Neural cell (in vitro differentiated cells): ENCODE results near the gene PSENEN. TPM values are rescaled to one million over a fixed set of nuclear protein-coding genes. Genes with fewer than 3 reads are reported as not detected.

ENCODE experiments used
- H2AFZ ChIP-seq: fragments of 200-600, 300-800 bp; sonication (generic), shearing (Covaris generic); 2 replicates; pipeline ENCODE4 v1.6.0; 2014; ENCODE audit warnings: low read depth, mild to moderate bottlenecking, antibody characterized with exemption, low read length, moderate library complexity
- H3F3A ChIP-seq: fragments of 200-600 bp; shearing (Covaris generic); 2 replicates; pipeline ENCODE4 v1.6.1; 2016; ENCODE audit warnings: mild to moderate bottlenecking, moderate library complexity, mixed read lengths, antibody characterized with exemption, low read length; ENCODE audit not compliant: insufficient read depth, poor library complexity, severe bottlenecking
- H3K27ac ChIP-seq: fragments of 200-600, 300-800 bp; sonication (generic), shearing (Covaris generic); 2 replicates; pipeline ENCODE4 v1.5.1; 2014; ENCODE audit warnings: mild to moderate bottlenecking, low read length, moderate library complexity
- H3K27me3 ChIP-seq: fragments of 300-800, 200-600 bp; sonication (generic), shearing (Covaris generic); 2 replicates; pipeline ENCODE4 v1.6.0; 2014; ENCODE audit warnings: mild to moderate bottlenecking, low read depth, low read length, moderate library complexity; ENCODE audit not compliant: insufficient read depth
- H3K36me3 ChIP-seq: fragments of 300-800, 200-600 bp; sonication (generic), shearing (Covaris generic); 2 replicates; pipeline ENCODE4 v1.5.1; 2014; ENCODE audit warnings: mild to moderate bottlenecking, antibody characterized with exemption, low read length, moderate library complexity; ENCODE audit not compliant: insufficient read depth
- H3K4me2 ChIP-seq: fragments of 300-800, 200-600 bp; sonication (generic), shearing (Covaris generic); 2 replicates; pipeline ENCODE4 v1.6.0; 2014; ENCODE audit warnings: mild to moderate bottlenecking, low read length
- H3K4me3 ChIP-seq: fragments of 300-800, 200-600 bp; sonication (generic), shearing (Covaris generic); 2 replicates; pipeline ENCODE4 v1.5.1; 2014; ENCODE audit warnings: mild to moderate bottlenecking, low read length, moderate library complexity
- H3K79me2 ChIP-seq: fragments of 200-600 bp; shearing (Covaris generic); replicated peaks from 2 replicates; pipeline ENCODE4 v1.6.0; 2014; ENCODE audit warnings: mild to moderate bottlenecking, low read length, moderate library complexity; ENCODE audit not compliant: insufficient read depth
- H3K9ac ChIP-seq: fragments of 300-800, 200-600 bp; sonication (generic), shearing (Covaris generic); 2 replicates; pipeline ENCODE4 v1.6.1; 2016; ENCODE audit warnings: mild to moderate bottlenecking, low read length, mixed read lengths
- H3K9me2 ChIP-seq: fragments of 200-600 bp; shearing (Covaris generic); 2 replicates; pipeline ENCODE4 v1.6.1; 2016; ENCODE audit warnings: mild to moderate bottlenecking, low read length, mixed read lengths; ENCODE audit not compliant: insufficient read depth
- H3K9me3 ChIP-seq: fragments of 200-600, 300-800 bp; sonication (generic), shearing (Covaris generic); 2 replicates; pipeline ENCODE4 v1.6.1; 2016; ENCODE audit warnings: mild to moderate bottlenecking, mixed run types, low read length, moderate library complexity, mixed read lengths
- H4K20me1 ChIP-seq: fragments of 200-600 bp; shearing (Covaris generic); 2 replicates; pipeline ENCODE4 v1.6.1; 2016; ENCODE audit warnings: mild to moderate bottlenecking, mixed run types; ENCODE audit not compliant: insufficient read depth
- CTCF ChIP-seq: fragments of 450-650 bp; IDR thresholded peaks from 2 replicates; pipeline ENCODE4 v1.5.1; 2014; ENCODE audit warnings: antibody characterized with exemption, mild to moderate bottlenecking, moderate library complexity; ENCODE audit not compliant: poor library complexity, severe bottlenecking
- EP300 ChIP-seq: fragments of 450-650 bp; conservative IDR thresholded peaks from 2 replicates; pipeline ENCODE4 v1.6.1; 2014; ENCODE audit warnings: antibody characterized with exemption, mild to moderate bottlenecking, moderate library complexity; ENCODE audit not compliant: poor library complexity, severe bottlenecking
- EZH2 ChIP-seq: fragments of 200-600, 300-800 bp; shearing (Covaris generic), sonication (generic); IDR thresholded peaks from 2 replicates; pipeline ENCODE4 v1.6.1; 2014; ENCODE audit warnings: antibody characterized with exemption, low read length, borderline replicate concordance, mild to moderate bottlenecking; ENCODE audit not compliant: insufficient read depth, poor library complexity, severe bottlenecking
- MXI1 ChIP-seq: fragments of 450-650 bp; conservative IDR thresholded peaks from 2 replicates; pipeline ENCODE4 v1.6.1; 2014; ENCODE audit warnings: antibody characterized with exemption, mild to moderate bottlenecking; ENCODE audit not compliant: poor library complexity, severe bottlenecking
- POLR2AphosphoS5 ChIP-seq: IDR thresholded peaks from 2 replicates; pipeline ENCODE4 v1.6.1; 2012
- RAD21 ChIP-seq: fragments of 450-650 bp; conservative IDR thresholded peaks from 2 replicates; pipeline ENCODE4 v1.6.1; 2014; ENCODE audit warnings: antibody characterized with exemption, mild to moderate bottlenecking, moderate library complexity
- REST ChIP-seq: IDR thresholded peaks from 2 replicates; pipeline ENCODE4 v1.6.1; 2012; ENCODE audit warnings: borderline replicate concordance
- SMC3 ChIP-seq: fragments of 450-650 bp; conservative IDR thresholded peaks from 2 replicates; pipeline ENCODE4 v1.6.1; 2014; ENCODE audit warnings: antibody characterized with exemption, mild to moderate bottlenecking, moderate library complexity; ENCODE audit not compliant: poor library complexity
- TAF1 ChIP-seq: IDR thresholded peaks from 2 replicates; pipeline ENCODE4 v1.6.1; 2012; ENCODE audit warnings: low read depth
- polyA plus RNA-seq: library from polyadenylated mRNA; depleted of rRNA; stranded (reverse); fragments of >200 nt; gene quantifications from 2 replicates; pipeline ENCODE4 v1.2.3, GENCODE V29; 2014

PSENEN gene
- polyA plus RNA-seq, 1 donor from 2014 or later: 46.2 TPM

GRCh38 chr19:35788205-35788960, 42.9 kb downstream of the PSENEN start:
- H3K36me3 ChIP-seq: no peaks in the 10 kb centered on the region

More at GRCh38 chr19:35788205-35788960, 42.9 kb downstream of the PSENEN start:
- Histone ChIP-seq H3K9me2 (no peaks in the 10 kb centered on the region), H3F3A (no peaks in the 10 kb centered on the region), H3K27ac (no peak overlapping the region), H3K9ac (no peak overlapping the region), H3K4me3 (no peak overlapping the region), H2AFZ (no peak overlapping the region), H4K20me1 (no peaks in the 10 kb centered on the region), H3K9me3 (no peaks in the 10 kb centered on the region), H3K79me2 (no peaks in the 10 kb centered on the region), H3K4me2 (no peak overlapping the region), H3K27me3 (no peaks in the 10 kb centered on the region)
- TF ChIP-seq REST: no peak
- TF ChIP-seq RAD21: no peak
- no peak for TF ChIP-seq CTCF
- TF ChIP-seq TAF1: no peak
- TF ChIP-seq POLR2AphosphoS5: no peak
- no peak for TF ChIP-seq SMC3
- TF ChIP-seq MXI1: no peak
- no peak for TF ChIP-seq EP300
- no peak for TF ChIP-seq EZH2
